ENCODE results near the gene SPATA6. TPM values are rescaled to one million over a fixed set of nuclear protein-coding genes. Genes with fewer than 3 reads are reported as not detected.

Gene SPATA6
- total RNA-seq, 4 donors from 2014 or later: 8.1 to 13.1 (median 11.5) TPM

- TF ChIP-seq POLR2A (IDR thresholded peaks at IDR 0.05) (no peak), CTCF (IDR thresholded peaks at IDR 0.05) (no peak)
- intact Hi-C loops (cut with DNase I; ENCODE audit: low total_unique reads): no loop called here
- no peak for DNase-seq (ENCODE audit: low spot score in 2 of 2)
- WGBS, 2 donors: 94 to 95% methylated on average over 2 of the region's 2 CpGs
- no peak overlapping the region for H3K4me3 ChIP-seq (ENCODE audit: low read depth, poor library complexity, severe bottlenecking)
Measured at GRCh38 chr1:48251323-48251722, 220.7 kb downstream of the SPATA6 start.

DNA sequence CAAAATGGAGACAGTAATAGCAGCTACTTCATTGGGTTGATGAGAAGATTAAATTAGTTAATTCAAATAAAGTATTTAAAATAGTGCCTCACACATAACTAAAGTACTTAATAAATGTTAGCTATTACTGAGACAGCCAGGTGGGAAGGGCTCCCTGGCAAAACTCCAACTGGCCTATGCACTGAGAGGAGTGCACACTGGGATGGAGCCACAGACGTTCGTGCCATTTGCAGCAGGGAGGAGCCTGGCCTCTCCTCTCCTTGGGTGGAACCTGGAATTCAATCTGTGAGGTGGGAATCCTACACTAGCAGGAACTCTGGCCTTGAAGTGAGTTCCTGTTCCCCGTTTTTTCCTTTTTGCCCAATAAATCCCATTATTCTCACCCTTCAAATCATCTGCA, 221.4 kb downstream of the SPATA6 start:
- TF ChIP-seq CTCF (IDR thresholded peaks at IDR 0.05) (no peak), POLR2A (IDR thresholded peaks at IDR 0.05) (no peak)
- 20 to 32% methylated on average over 3 of the region's 3 CpGs for WGBS, 2 donors
- intact Hi-C loops (cut with DNase I; ENCODE audit: low total_unique reads): no loop called here
- no peak for DNase-seq (ENCODE audit: low spot score in 2 of 2)
- no peak overlapping the region for H3K4me3 ChIP-seq (ENCODE audit: low read depth, poor library complexity, severe bottlenecking)

DNA sequence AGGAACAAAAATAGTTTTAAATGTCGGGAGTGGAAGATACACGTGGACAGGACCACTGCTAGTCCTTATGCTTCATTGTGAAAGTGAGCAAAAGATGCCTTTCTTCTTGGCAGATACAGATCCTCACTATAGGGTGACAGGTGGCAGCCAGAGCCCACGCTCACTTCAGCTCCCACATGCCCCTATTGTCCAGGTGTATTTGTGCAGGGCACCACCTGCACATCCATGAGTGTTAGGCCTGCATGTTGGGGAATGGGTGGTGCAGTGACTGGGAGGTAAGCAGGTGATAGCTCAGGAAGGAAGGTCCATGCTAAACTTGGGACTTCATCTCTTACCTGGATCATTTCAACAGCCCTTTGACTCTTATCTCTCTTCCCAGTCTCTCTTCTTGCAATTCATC, 222.1 kb downstream of the SPATA6 start:
- DNase-seq (ENCODE audit: low spot score in 2 of 2): no peak
- TF ChIP-seq POLR2A (IDR thresholded peaks at IDR 0.05) (no peak), CTCF (IDR thresholded peaks at IDR 0.05) (no peak)
- no peak overlapping the region for H3K4me3 ChIP-seq (ENCODE audit: low read depth, poor library complexity, severe bottlenecking)
- intact Hi-C loops (cut with DNase I; ENCODE audit: low total_unique reads): no loop called here
- 94 to 96% methylated on average over 3 of the region's 3 CpGs for WGBS, 2 donors

DNA sequence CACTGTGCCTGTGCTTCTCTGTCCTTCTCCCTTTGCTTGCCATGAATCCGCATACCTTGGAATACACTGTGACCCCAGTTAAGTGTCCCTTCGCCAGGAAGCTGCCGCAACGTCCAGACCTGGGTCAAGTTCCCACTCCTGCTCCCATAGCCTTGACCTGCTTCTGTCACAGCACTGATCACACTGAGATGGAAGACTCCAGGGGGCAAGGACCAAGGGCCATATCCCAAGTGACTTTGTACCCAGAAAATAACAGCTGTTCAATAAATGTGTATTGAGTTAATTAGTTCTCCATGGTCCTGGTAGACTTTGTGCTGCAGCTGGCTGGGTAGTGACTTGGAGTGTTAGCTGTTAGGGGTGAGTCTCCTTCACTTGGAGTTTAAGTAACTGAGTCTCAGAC, 223.6 kb downstream of the SPATA6 start:
- no peak overlapping the region for H3K4me3 ChIP-seq (ENCODE audit: low read depth, poor library complexity, severe bottlenecking)

GRCh38 chr1:48246727-48247126, 225.3 kb downstream of the SPATA6 start:
- intact Hi-C loops (cut with DNase I; ENCODE audit: low total_unique reads): no loop called here
- no peak overlapping the region for H3K4me3 ChIP-seq (ENCODE audit: low read depth, poor library complexity, severe bottlenecking)
- DNase-seq (ENCODE audit: low spot score in 2 of 2): no peak
- WGBS, 2 donors: 67 to 72% methylated on average over 1 of the region's 1 CpG
- TF ChIP-seq POLR2A (IDR thresholded peaks at IDR 0.05) (no peak), CTCF (IDR thresholded peaks at IDR 0.05) (no peak)

More for the DNA sequence above, 223.6 kb downstream of the SPATA6 start:
- WGBS, 2 donors: 85 to 91% methylated on average over 4 of the region's 4 CpGs
- TF ChIP-seq POLR2A (IDR thresholded peaks at IDR 0.05) (no peak), CTCF (IDR thresholded peaks at IDR 0.05) (no peak)
- DNase-seq (ENCODE audit: low spot score in 2 of 2): no peak
- intact Hi-C loops (cut with DNase I; ENCODE audit: low total_unique reads): no loop called here

Other genes starting within 250 kb of the SPATA6 start
- 1 to 10 TPM; 1.1 to 3.5 (median 1.9) TPM for gene SLC5A9, start 249.5 kb downstream of the SPATA6 start, total RNA-seq